ENCODE data around the gene NELFCD.
"Not testable (repeated sequence)": the region's sequence is repeated elsewhere in the genome, so short reads cannot be mapped to it uniquely, and the experiment has no call there.

Gene NELFCD

DNA sequence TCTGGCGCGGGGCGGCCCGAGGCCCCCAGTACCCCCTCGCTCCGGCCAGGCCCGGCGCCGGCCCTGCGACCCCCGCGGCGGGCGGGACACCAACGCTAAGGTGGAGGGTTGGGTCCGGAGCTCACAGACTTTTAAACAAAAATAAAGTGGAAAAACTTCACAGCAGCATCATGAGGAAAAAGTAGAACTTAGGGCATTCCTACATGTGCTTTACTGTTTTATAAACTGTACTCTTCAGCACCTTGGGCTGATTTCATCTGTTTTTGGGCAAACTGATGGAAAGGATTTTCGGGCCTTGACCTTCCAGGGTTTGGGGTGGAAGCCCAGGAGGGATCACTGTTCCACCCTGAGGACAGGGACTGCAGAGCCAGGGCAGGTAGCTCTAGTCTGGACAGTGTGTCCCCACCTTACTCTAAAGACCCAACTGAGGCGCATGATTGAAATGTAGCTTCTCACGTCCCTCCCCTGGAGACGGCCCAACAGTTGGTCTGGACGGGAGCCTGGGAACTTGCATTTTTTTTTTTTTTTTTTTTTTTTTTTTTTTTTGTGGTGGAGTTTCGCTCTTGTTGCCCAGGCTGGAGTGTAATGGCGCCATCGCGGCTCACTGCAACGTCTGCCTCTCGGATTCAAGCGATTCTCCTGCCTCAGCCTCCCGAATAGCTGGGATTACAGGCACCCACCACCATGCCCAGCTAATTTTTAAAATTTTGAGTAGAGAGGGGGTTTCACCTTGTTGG lies 740 bp downstream of the NELFCD start:
- Histone ChIP-seq H3K79me2 (ENCODE audit: insufficient read depth, low read depth) (peaks cover 46% of the 10 kb centered on the region), H3K27me3 (ENCODE audit: insufficient read depth, low read depth) (no peaks in the 10 kb centered on the region), H3K4me3 (IDR thresholded peaks at IDR 0.05; ENCODE audit: insufficient read depth, low read depth, low read length) (no peak overlapping the region), H3K4me2 (peak overlapping the region; percentile 87), H4K20me1 (ENCODE audit: insufficient read depth) (no peaks in the 10 kb centered on the region), H2AFZ (ENCODE audit: low read depth) (peak overlapping the region; percentile 55), H3K4me1 (ENCODE audit: low read depth, poor library complexity, severe bottlenecking) (peaks cover 15% of the 10 kb centered on the region), H3K36me3 (ENCODE audit: insufficient read depth) (peaks cover 2% of the 10 kb centered on the region), H3K9ac (peak overlapping the region; percentile 83), H3K27ac (peak overlapping the region; percentile 67)
- TF ChIP-seq, protein P1, sequence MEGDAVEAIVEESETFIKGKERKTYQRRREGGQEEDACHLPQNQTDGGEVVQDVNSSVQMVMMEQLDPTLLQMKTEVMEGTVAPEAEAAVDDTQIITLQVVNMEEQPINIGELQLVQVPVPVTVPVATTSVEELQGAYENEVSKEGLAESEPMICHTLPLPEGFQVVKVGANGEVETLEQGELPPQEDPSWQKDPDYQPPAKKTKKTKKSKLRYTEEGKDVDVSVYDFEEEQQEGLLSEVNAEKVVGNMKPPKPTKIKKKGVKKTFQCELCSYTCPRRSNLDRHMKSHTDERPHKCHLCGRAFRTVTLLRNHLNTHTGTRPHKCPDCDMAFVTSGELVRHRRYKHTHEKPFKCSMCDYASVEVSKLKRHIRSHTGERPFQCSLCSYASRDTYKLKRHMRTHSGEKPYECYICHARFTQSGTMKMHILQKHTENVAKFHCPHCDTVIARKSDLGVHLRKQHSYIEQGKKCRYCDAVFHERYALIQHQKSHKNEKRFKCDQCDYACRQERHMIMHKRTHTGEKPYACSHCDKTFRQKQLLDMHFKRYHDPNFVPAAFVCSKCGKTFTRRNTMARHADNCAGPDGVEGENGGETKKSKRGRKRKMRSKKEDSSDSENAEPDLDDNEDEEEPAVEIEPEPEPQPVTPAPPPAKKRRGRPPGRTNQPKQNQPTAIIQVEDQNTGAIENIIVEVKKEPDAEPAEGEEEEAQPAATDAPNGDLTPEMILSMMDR (conservative IDR thresholded peaks at IDR 0.05; ENCODE audit: low read depth, low read length), result no peak

DNA sequence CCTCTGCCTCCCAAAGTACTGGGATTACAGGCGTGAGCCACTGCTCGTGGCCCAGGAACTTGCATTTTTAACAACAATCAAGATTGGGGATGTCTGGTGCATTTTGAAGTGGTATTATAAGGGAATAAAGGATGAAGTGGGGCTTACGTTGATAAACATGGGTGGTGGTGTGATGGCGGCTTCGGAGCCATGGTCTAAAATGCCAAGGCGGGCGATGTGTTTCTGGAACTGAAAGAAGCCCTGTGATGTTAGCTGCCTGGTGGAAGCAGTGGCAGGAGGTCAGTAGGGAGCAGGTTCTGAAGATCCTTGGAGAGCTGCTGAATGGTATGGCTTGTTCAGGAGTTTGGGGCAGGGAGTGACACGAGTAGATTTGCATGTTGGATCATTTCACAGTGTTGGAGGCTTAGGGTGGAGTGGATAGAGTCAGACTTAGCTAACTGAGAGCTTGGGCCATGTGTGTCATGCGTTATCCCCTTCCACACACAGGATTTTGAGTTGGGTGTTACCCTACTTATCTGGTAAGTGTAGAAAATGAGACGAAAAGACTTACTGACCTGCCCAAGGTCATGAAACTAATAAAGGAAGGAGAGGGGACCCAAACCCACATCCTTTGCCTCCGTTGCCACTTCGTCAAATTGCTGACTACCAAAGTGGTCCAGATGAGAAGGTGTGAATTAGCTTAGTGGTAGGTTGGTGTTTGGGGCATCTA lies 1.5 kb downstream of the NELFCD start:
- Histone ChIP-seq H3K27me3 (ENCODE audit: insufficient read depth, low read depth) (no peaks in the 10 kb centered on the region), H3K9ac (peak overlapping the region; percentile 83; the same call in 1 of the 2 replicates), H3K27ac (no peak overlapping the region; the same call in 1 of the 2 replicates), H3K36me3 (ENCODE audit: insufficient read depth) (peaks cover 8% of the 10 kb centered on the region), H3K4me2 (peak overlapping the region; percentile 87), H3K4me3 (IDR thresholded peaks at IDR 0.05; ENCODE audit: insufficient read depth, low read depth, low read length) (no peak overlapping the region), H4K20me1 (ENCODE audit: insufficient read depth) (no peaks in the 10 kb centered on the region; the same call in 1 of the 2 replicates), H3K4me1 (ENCODE audit: low read depth, poor library complexity, severe bottlenecking) (peaks cover 15% of the 10 kb centered on the region), H3K79me2 (ENCODE audit: insufficient read depth, low read depth) (peaks cover 46% of the 10 kb centered on the region), H2AFZ (ENCODE audit: low read depth) (no peak overlapping the region)
- TF ChIP-seq, protein P1 (conservative IDR thresholded peaks at IDR 0.05; ENCODE audit: low read depth, low read length), result no peak

DNA sequence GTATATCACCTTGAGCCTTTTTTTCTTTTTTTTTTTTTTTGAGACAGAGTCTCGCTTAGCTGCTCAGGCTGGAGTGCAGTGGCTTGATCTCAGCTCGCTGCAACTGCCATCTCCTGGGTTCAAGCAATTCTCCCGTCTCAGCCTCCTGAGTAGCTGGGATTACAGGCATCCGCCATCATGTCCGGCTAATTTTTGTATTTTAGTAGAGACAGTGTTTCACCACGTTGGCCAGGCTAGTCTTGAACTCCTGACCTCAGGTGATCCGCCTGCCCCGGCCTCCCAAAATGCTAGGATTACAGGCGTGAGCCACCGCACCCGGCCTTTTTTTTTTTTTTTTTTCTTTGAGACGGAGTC lies 2.0 kb downstream of the NELFCD start:
- H3K36me3 ChIP-seq (ENCODE audit: insufficient read depth), result peaks cover 14% of the 10 kb centered on the region
- H3K79me2 ChIP-seq (ENCODE audit: insufficient read depth, low read depth), result peaks cover 46% of the 10 kb centered on the region
- not testable (repeated sequence) for H3K4me3 ChIP-seq (IDR thresholded peaks at IDR 0.05; ENCODE audit: insufficient read depth, low read depth, low read length); H3K27me3 ChIP-seq (ENCODE audit: insufficient read depth, low read depth); H3K9ac ChIP-seq; H3K27ac ChIP-seq; H4K20me1 ChIP-seq (ENCODE audit: insufficient read depth); H2AFZ ChIP-seq (ENCODE audit: low read depth); H3K4me2 ChIP-seq
- peaks cover 15% of the 10 kb centered on the region for H3K4me1 ChIP-seq (ENCODE audit: low read depth, poor library complexity, severe bottlenecking)

DNA sequence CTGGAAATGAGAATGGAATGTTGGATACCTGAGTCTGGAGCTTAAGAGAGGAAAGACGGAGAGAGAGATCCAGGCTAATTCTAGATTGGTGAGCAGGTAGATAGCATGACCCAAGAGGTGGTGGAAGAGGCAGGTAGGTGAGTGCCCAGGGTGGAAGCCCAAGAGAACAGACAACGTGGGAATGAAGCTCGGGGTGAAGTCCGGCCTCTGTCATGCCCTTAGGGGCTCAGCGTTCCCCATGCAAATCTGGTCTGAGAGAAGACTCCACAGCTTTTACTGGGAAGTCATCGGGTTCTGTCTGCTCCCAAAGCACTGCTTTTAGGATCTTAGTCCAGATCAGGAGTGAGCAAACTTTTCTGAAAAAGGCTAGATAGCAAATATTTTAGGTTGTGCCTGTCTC lies 3.6 kb downstream of the NELFCD start:
- Histone ChIP-seq H3K4me2 (no peak overlapping the region), H3K79me2 (ENCODE audit: insufficient read depth, low read depth) (peaks cover 46% of the 10 kb centered on the region), H3K27ac (no peak overlapping the region), H3K36me3 (ENCODE audit: insufficient read depth) (peaks cover 15% of the 10 kb centered on the region), H4K20me1 (ENCODE audit: insufficient read depth) (no peaks in the 10 kb centered on the region; the same call in 1 of the 2 replicates), H2AFZ (ENCODE audit: low read depth) (no peak overlapping the region), H3K9ac (no peak overlapping the region), H3K4me1 (ENCODE audit: low read depth, poor library complexity, severe bottlenecking) (peaks cover 15% of the 10 kb centered on the region), H3K4me3 (IDR thresholded peaks at IDR 0.05; ENCODE audit: insufficient read depth, low read depth, low read length) (no peak overlapping the region), H3K27me3 (ENCODE audit: insufficient read depth, low read depth) (no peaks in the 10 kb centered on the region)
- TF ChIP-seq, protein P1 (conservative IDR thresholded peaks at IDR 0.05; ENCODE audit: low read depth, low read length), result no peak

DNA sequence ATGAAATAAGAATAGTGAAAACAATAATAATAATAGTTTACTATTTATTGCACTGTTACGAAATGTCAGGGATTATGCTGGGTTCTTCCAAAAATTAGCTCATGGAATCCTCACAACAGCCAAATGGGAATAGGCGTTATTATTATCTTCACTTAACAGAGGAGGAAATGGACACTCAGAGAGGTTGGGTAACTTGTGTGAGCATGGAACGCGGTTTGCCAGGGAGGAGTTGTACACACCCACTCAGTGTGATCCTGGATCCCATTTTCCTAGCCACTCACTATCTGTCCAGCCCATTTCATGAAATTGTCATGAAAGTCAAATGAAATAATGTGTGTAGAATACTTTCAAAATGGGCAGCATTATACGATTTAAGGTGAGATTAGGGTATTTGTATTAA lies 4.6 kb downstream of the NELFCD start:
- TF ChIP-seq, protein P1 (conservative IDR thresholded peaks at IDR 0.05; ENCODE audit: low read depth, low read length), result no peak
- H3K4me2 ChIP-seq, result no peak overlapping the region
- no peak overlapping the region for H3K9ac ChIP-seq
- peaks cover 46% of the 10 kb centered on the region for H3K79me2 ChIP-seq (ENCODE audit: insufficient read depth, low read depth)
- H4K20me1 ChIP-seq (ENCODE audit: insufficient read depth), result no peaks in the 10 kb centered on the region; the same call in 1 of the 2 replicates
- H3K4me3 ChIP-seq (IDR thresholded peaks at IDR 0.05; ENCODE audit: insufficient read depth, low read depth, low read length), result no peak overlapping the region
- no peak overlapping the region for H2AFZ ChIP-seq (ENCODE audit: low read depth)
- peaks cover 15% of the 10 kb centered on the region for H3K4me1 ChIP-seq (ENCODE audit: low read depth, poor library complexity, severe bottlenecking)
- H3K27ac ChIP-seq, result no peak overlapping the region
- H3K36me3 ChIP-seq (ENCODE audit: insufficient read depth), result peaks cover 18% of the 10 kb centered on the region
- H3K27me3 ChIP-seq (ENCODE audit: insufficient read depth, low read depth), result no peaks in the 10 kb centered on the region

All from KMS-11 (cell line).